Cortex of kidney (tissue), 1 donor: ENCODE data around the gene C1orf185.
"Not testable (repeated sequence)": the region's sequence is repeated elsewhere in the genome, so short reads cannot be mapped to it uniquely, and the experiment has no call there.

Experiments used
- DNase-seq: peaks from one replicate; lab custom pipeline; 2025; lab: John Stamatoyannopoulos, UW

The C1orf185 gene

GRCh38 chr1:51101976-51102375 lies at the start of gene C1orf185:
Gene C1orf185, plus strand, starts transcription at chr1:51102228. Its CDS starts 6 bp downstream, at chr1:51102234.
- DNase-seq, result no peak

- no peak for DNase-seq
Observed at GRCh38 chr1:51058858-51059257, 43.2 kb upstream of the C1orf185 start.

GRCh38 chr1:51061231-51061918 lies 40.7 kb upstream of the C1orf185 start:
- DNase-seq, result no peak

- no peak for DNase-seq
Observed at GRCh38 chr1:51063121-51063520, 38.9 kb upstream of the C1orf185 start.

DNA sequence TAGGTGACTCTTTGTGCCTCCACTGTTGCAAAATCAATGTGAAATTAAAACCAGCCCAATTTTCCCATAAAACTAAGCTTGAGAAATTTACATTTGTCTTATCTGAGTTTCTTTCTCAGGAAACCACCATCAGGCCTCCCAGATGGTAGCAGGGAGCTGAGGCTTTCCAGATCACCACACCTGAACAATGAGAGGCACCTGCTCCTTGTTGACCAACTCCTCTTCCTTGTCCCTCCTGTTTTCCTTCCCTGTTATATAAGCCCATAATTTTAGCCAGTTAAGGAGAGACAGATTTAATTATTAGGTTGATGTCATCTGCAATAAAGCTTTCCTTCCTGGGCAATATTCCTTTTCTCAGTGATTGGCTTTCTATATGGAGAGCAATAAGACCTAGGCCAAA lies 32.0 kb upstream of the C1orf185 start:
- no peak for DNase-seq

DNA sequence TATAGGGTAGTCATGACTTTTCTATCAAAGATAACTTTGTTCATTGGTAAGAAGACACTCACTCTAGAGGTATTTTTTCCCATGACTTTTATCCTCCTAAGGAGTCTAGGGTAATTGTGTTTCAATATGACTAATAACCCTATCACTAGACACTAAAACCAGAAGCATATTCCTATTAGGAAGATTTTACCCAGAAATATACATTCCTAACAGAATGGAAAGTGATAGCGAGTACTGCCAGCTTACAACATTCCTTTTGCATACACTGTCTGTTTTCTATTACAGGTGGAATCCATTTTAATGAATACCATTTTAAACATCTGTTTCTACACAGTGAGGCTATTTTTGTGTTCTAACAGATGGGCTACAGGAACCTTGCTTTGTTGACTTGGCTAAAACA lies 31.4 kb upstream of the C1orf185 start:
- DNase-seq, result no peak

DNA sequence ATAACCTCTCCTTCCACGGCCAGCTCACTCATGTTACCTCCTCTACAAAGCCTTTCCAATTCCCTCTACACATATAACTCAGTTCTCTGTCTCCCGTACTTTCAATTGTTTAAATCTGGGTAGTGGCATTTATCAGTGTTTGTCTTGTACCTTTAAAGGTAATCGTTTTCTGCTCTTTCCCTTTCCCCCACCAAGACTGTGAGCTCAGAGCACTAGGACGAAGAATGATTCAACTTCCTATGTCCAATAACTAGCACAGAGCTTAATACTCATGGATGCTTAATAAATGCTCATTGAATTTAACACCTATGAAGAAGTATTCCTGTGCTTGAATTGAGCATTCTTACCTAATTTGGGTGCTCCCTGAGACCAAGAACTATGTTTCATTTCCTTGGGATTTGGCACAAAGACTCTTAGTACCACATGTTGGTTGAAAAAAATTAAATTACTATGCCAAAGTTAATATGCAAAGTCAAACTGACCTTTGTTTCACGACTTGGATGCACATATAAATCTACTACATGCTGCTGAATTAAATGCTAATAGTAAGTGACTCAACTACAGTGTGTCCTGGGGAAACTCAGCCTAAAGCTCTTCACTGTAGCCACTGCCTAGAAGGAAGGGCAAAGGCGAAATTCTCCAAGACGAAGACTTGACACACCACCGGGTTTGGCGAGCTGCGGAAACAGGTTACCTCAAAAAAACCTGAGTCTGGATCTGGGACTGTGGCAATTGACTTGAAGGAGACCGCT lies 30.6 kb upstream of the C1orf185 start:
- DNase-seq, result no peak

DNA sequence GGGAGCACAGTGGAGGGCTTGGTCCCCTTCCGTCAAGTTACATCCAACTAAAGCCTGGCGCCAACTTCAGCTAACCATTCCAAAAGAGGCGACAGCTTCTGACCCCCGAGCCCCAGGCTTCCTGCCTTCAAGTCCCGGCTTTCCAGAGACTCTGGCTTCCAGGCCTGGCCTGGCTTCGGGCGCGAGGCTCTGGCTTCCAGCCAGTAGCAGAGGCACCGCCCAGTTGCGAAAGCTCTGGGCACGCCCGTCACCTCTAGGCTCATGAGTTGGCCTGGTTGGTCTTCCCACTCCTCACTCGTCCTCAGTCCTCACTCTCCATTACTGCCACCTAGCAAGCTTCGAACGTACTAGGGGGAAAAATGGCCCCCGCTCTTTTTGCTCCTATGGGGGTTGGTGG lies 30.0 kb upstream of the C1orf185 start:
- no peak for DNase-seq

DNA sequence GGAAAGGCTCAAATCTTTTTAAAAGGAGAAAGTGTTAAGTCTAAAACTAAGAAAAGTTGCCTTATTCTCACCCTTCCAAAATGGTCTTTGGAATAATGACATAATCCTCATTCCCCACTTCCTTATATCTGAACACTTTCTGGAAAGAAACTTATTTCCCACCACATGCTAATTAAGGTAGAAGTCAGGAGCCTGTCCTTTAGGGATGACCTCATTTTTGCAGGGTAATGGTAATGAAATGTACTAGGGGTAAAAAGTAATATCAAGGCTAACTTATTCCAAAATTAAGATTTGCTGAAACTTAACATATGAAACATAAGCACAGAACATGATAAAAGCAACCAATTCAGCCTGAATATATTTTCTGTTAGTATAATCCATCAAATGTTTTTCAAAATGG lies 29.4 kb upstream of the C1orf185 start:
- DNase-seq, result no peak

GRCh38 chr1:51073456-51073855 lies 28.6 kb upstream of the C1orf185 start:
- no peak for DNase-seq

GRCh38 chr1:51086496-51087271 lies 15.3 kb upstream of the C1orf185 start:
- no peak for DNase-seq

DNA sequence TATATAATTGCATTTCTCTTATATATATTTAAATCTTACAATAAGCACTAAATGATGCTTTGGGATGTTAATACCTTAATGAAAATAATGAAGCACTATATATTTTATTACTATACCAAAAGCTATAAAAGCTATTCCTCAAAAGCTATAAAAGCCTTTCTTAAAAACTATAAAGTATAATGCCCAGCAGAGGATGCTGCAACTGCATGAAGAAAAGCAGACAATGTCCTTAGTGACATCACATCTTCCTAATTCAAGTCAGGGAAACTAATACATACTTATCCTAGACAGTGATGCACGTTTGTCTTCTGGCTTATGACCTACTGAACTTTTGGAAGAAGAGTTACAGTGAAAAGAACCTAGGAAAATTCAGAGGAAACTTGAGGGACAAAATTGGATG lies 13.6 kb upstream of the C1orf185 start:
- no peak for DNase-seq

DNA sequence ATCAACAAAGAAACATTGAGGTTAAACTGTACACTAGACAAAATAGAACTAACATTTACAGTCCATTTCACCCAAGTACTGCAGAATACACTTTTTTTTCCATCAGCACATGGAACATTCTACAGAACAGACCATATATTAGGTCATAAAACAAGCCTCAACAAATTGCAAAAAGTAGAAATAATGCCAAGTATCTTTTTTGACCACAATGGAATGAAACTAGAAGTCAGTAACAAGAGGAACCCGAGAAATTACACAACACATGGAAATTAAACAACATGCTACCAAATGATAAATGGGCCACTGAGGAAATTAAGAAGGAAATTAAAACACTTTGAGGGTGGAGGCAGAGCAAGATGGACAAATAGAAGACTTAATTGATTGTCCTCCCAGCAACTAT lies 8.4 kb upstream of the C1orf185 start:
- no peak for DNase-seq

- no peak for DNase-seq
Observed at GRCh38 chr1:51097171-51097570, 4.9 kb upstream of the C1orf185 start.

DNA sequence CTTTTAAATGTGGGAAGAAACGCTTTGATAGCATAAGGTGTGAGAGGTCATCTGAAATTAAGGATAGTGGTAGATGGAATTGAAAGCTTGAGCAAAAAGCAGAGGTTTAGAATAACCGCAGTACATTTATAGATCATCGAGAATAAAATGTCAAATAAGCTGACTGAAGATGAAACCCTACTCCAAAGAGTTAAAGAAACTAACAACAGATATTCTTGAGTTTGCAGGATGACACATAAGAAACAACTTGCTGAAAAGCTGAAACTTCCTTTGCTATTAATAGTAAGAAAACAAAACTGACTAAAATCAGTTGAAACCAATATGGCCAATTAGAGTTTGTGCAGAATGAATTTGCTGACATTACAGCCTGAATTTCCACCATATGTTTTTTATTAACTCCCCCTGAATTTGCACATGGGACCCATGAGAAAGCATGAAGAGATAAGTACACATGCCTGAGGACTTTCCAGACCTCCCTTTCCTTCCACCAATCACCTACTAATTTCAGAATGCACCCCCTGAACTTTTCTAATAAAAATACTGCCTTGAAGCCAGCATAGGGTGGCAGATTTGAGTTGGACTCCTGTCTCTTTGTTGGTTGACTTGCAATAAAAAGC lies 1.7 kb upstream of the C1orf185 start:
- no peak for DNase-seq

DNA sequence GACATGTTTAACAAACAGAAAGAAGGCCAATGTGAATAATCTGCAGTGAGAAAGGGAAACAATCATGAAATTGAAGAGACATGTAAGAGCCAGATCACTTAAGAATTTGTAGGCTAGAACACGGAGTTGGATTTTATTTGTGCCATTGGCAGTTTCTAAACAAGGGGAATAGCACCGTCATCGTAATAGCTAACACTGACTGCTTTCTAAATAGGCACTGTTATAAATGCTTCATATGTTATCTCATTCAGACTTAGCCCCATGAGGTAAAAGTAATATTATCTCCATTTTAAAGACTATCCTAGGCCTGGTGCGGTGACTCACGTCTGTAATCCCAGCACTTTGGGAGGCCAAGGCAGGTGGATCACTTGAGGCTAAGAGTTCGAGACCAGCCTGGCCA lies 12.1 kb downstream of the C1orf185 start:
- no peak for DNase-seq

GRCh38 chr1:51115714-51116404 lies 13.8 kb downstream of the C1orf185 start:
- DNase-seq, result no peak

DNA sequence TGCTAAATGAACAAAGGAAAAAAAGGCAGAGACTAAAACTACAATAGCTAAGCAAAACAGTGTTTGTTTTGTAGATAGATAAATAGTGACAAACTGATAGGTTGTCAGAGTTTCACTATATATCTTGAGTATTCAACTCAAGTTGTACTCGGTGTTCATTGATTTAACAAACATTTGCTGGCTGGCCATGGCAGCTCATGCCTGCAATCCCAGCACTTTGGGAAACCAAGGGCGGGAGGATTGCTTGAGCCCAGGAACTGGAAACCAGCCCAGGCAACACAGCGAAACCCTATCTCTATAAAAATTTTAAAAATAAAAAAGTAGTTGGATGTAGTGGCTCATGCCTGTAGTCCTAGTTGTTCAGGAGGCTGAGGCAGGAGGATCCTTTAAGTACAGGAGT lies 17.3 kb downstream of the C1orf185 start:
- DNase-seq, result no peak

DNA sequence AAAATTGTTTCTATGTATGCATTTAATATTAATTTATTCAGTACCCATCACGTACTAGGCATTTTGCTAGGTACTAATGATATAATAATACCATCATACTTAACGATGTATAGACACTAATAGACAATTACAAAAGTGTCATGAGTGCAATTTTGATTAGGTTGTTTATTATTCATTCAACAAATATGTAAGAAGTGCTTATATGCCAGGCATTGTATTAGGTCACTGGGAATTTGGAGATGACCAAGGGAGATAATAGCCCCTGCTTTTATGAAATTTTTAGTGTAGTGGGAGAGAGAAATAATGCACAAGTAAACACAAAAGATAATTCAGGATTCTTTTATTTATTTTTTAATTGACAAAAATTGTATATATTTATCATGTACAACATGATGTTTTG lies 18.6 kb downstream of the C1orf185 start:
- DNase-seq, result no peak

DNA sequence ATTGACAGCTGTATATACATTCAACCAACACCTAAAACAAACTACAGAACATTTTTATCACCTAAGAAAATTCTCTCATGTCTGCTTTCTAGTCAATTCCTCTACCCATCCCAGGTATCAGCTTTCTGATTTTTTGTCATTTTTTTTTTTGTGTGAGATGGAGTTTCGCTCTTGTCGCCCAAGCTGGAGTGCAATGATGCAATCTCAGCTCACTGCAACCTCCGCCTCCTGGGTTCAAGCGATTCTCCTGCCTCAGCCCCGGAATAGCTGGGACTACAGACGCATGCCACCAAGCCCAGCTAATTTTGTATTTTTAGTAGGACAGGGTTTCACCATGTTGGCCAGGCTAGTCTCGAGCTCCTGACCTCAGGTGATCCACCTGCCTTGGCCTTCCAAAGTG lies 25.1 kb downstream of the C1orf185 start:
- not testable (repeated sequence) for DNase-seq

GRCh38 chr1:51131185-51131584 lies 29.2 kb downstream of the C1orf185 start:
- DNase-seq, result no peak

- DNase-seq, result no peak
Observed at GRCh38 chr1:51133045-51133444, 31.0 kb downstream of the C1orf185 start.
